Lower lobe of right lung (tissue), 2 donors: ENCODE data around the gene RFX1. TPM values are rescaled to one million over a fixed set of nuclear protein-coding genes. Genes with fewer than 3 reads are reported as not detected.

Source experiments
- ATAC-seq, 2 donors: fragments of 200-7000 bp; cut with Tn5 transposase; one replicate each; pipeline ENCODE4 v1.9.1; 2020 to 2022; ENCODE audit warnings: mild to moderate bottlenecking in 2 of 2, moderate library complexity in 2 of 2
- DNase-seq: peaks from one replicate; pipeline ENCODE4 v3.0.0-alpha.2; 2020
- H3K27ac ChIP-seq: fragments of 200-600 bp; one replicate; pipeline ENCODE4 v1.8.0; 2022
- H3K27me3 ChIP-seq: fragments of 200-600 bp; one replicate; pipeline ENCODE4 v1.8.0; 2022; ENCODE audit warnings: low read depth
- H3K36me3 ChIP-seq: fragments of 200-600 bp; one replicate; pipeline ENCODE4 v1.8.0; 2022; ENCODE audit warnings: mild to moderate bottlenecking
- H3K4me1 ChIP-seq: fragments of 200-600 bp; one replicate; pipeline ENCODE4 v1.8.0; 2022
- H3K4me3 ChIP-seq: fragments of 200-600 bp; one replicate; pipeline ENCODE4 v1.8.0; 2022; ENCODE audit warnings: mild to moderate bottlenecking
- H3K9me3 ChIP-seq: fragments of 200-600 bp; one replicate; pipeline ENCODE4 v1.8.0; 2022
- CTCF ChIP-seq: fragments of 200-600 bp; IDR thresholded peaks from one replicate; pipeline ENCODE4 v1.8.0; 2022; ENCODE audit warnings: antibody characterized with exemption, mild to moderate bottlenecking
- intact Hi-C: fragments of 100-400 bp; cut with DNase I; formaldehyde crosslinking; loops from one replicate; pipeline ENCODE4 v1.11.0; 2022
- total RNA-seq: library from RNA; stranded (reverse); fragmentation: NEBNext Ultra II Directional; extraction: Animal tissue kit (Norgen Biotek cat#: 25700); gene quantifications from one replicate; pipeline ENCODE4 v1.2.1, GENCODE V29; 2021
- donor health status: DM: no; HTN: yes; CAD: no; lungs with severe emphysema.

The RFX1 gene
- total RNA-seq, 1 donor from 2014 or later: 17.8 TPM

GRCh38 chr19:13934785-13935109 is 71.4 kb downstream of the RFX1 start:
- no peak overlapping the region for H3K4me3 ChIP-seq
- no peak for DNase-seq
- H3K36me3 ChIP-seq: peaks cover 16% of the 10 kb centered on the region
- TF ChIP-seq CTCF: no peak
- no peaks in the 10 kb centered on the region for H3K9me3 ChIP-seq
- H3K4me1 ChIP-seq: peaks cover 7% of the 10 kb centered on the region
- intact Hi-C loops: no loop called here
- peaks cover 13% of the 10 kb centered on the region for H3K27me3 ChIP-seq
- H3K27ac ChIP-seq: no peak overlapping the region
- ATAC-seq: no peak

- no peak for ATAC-seq
- no peak for DNase-seq
- peaks cover 6% of the 10 kb centered on the region for H3K4me1 ChIP-seq
- intact Hi-C loops: no loop called here
- H3K27ac ChIP-seq: no peak overlapping the region
- H3K27me3 ChIP-seq: peaks cover 6% of the 10 kb centered on the region
- no peak for TF ChIP-seq CTCF
- H3K9me3 ChIP-seq: no peaks in the 10 kb centered on the region
- H3K4me3 ChIP-seq: no peak overlapping the region
- H3K36me3 ChIP-seq: peaks cover 22% of the 10 kb centered on the region
Observed at GRCh38 chr19:13932911-13933393, 73.2 kb downstream of the RFX1 start.

DNA sequence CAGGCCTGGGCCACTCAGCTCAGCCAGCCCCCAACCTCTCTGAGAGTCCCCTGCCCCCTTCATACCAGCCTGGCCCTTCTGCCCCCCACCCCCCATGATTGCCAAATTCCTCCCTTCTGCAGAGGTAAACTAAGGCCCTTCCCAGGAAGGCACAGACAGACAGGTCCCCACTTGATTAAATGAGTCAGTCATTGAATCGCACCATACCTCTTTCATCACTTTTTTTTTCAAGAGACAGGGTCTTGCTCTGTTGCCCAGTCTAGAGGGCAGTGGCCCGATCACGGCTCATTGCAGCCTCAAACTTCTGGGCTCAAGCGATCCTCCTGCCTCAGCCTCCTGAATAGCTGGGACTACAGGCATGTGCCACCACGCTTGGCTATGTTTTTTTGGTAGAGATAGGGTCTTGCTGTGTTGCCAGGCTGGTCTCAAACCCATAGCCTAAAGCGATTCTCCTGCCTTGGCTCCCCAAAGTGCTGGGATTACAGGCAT is 73.9 kb downstream of the RFX1 start:
- Histone ChIP-seq H3K4me1 (no peaks in the 10 kb centered on the region), H3K9me3 (no peaks in the 10 kb centered on the region), H3K27ac (no peak overlapping the region), H3K36me3 (peaks cover 30% of the 10 kb centered on the region), H3K27me3 (no peaks in the 10 kb centered on the region), H3K4me3 (no peak overlapping the region)
- ATAC-seq: no peak
- TF ChIP-seq CTCF: no peak
- intact Hi-C loops: no loop called here
- no peak for DNase-seq

DNA sequence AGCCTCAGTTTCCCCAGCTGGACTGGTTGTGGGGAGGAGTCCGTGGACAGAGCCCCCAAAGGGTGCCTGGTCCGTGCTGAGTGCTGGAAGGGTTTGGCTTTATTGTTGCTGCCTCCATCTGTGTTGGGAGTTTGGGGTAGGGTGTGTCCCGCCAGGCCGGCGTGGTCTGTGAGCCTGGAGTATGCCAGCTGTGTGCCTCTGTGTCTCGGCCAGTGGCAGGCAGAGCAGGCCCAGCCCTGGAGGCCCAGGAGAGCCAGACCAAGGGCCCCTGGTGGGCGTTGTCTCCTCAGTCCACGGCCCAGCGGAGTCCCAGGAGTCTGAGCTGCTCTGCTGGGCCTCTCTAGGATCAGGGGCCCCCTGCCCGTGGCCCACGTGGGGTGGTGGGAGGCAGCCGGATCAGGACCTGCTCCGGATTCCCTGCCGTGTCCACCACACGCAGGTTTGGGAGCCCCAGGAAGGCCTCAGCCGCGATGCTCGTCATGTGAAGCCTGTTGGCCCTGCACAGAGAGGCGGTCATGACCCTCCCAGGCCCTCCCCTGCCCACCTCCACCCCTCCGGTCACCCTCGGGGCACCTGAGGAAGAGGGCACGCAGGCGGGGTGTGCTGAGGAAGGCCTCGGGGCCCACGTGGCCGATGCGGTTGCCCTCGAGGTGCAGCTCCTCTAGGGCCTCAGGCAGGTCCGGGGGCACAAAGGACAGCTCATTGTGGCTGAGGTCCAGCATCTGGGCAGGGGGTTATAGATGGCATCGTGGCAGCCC is 74.5 kb downstream of the RFX1 start:
- no peaks in the 10 kb centered on the region for H3K27me3 ChIP-seq
- no peak overlapping the region for H3K27ac ChIP-seq
- intact Hi-C loops: no loop called here
- H3K9me3 ChIP-seq: no peaks in the 10 kb centered on the region
- H3K4me3 ChIP-seq: no peak overlapping the region
- no peak for TF ChIP-seq CTCF
- DNase-seq (no peak), ATAC-seq (no peak)
- peaks cover 4% of the 10 kb centered on the region for H3K4me1 ChIP-seq
- H3K36me3 ChIP-seq: peaks cover 36% of the 10 kb centered on the region

GRCh38 chr19:13930402-13930801 is 75.7 kb downstream of the RFX1 start:
- intact Hi-C loops: no loop called here
- H3K4me1 ChIP-seq: peaks cover 11% of the 10 kb centered on the region
- no peaks in the 10 kb centered on the region for H3K9me3 ChIP-seq
- H3K36me3 ChIP-seq: peaks cover 44% of the 10 kb centered on the region
- no peaks in the 10 kb centered on the region for H3K27me3 ChIP-seq
- no peak for ATAC-seq
- H3K27ac ChIP-seq: no peak overlapping the region
- no peak for DNase-seq
- no peak overlapping the region for H3K4me3 ChIP-seq
- no peak for TF ChIP-seq CTCF
